ENCODE measurements around the gene SURF2. TPM values are rescaled to one million over a fixed set of nuclear protein-coding genes. Genes with fewer than 3 reads are reported as not detected.

Gene SURF2
- total and polyA plus RNA-seq, 9 of the 15 experiments (the other 6 are each of a cell fraction or from before 2014, with no cell fraction given) = 5.5 to 82.5 (median 21.3) TPM

DNA sequence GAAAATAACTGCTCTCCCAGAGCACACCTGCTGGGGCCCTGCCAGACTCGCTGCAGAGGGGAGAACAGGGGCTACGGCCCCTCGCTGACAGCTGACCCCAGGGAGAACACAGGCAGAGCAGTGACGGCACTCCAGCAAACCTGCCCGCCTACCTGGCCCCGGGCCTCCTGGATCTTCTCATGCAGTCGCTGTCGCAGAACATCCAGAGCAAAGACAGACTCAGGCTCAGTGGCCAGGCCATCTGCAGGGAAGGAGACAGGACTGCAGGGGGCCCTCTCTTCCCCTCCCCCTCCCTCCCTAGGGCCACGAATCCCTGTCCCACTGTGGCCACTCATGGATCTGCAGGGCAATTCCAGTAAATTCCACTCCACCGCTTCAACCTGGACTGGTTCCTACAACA, 22.8 kb upstream of the SURF2 start:
- in situ Hi-C loops (cut with MboI) = loop anchor here (5.0 kb wide), 1 partner anchor 146 kb away; no protein-coding TSS in a partner anchor
- no TSS peak for BruUV-seq (replicated peaks)
- Histone ChIP-seq H4K20me1 (replicated peaks; ENCODE audit: control insufficient read depth, insufficient read depth, low read length) (peaks cover 4% of the 10 kb centered on the region; the same call in 1 of the 2 replicates), H3K36me3 (ENCODE audit: control insufficient read depth, insufficient read depth, low read length) (peaks cover 56% of the 10 kb centered on the region), H3K9me3 (replicated peaks; ENCODE audit: control insufficient read depth, insufficient read depth, low read depth, low read length) (no peaks in the 10 kb centered on the region), H3K4me1 (replicated peaks in 1 of 2; ENCODE audit: control insufficient read depth in 2 of 2, insufficient read depth in 2 of 2, low read length in 2 of 2) (peaks cover 6 to 42% of the 10 kb centered on the region in 2 experiments; a peak in 4 of 5 replicates), H3K4me3 (no peak overlapping the region), H3K9ac (ENCODE audit: insufficient read depth in 1 of 2, low read depth in 2 of 2, low read length in 2 of 2) (peak overlapping the region in 1 of 2 experiments; percentile 33; a peak in 1 of 4 replicates), H3K4me2 (ENCODE audit: insufficient read depth, low read length) (no peak overlapping the region), H3K27ac (ENCODE audit: extremely low read depth, low read depth, low read length) (no peak overlapping the region), H2AFZ (ENCODE audit: low read depth, low read length) (no peak overlapping the region), H3K27me3 (ENCODE audit: control insufficient read depth in 2 of 2, insufficient read depth in 2 of 2, low read length in 2 of 2) (no peaks in the 10 kb centered on the region; a peak in 1 of 5 replicates), H3K79me2 (ENCODE audit: control insufficient read depth, insufficient read depth, low read length) (peaks cover 39% of the 10 kb centered on the region), H3K9me1 (ENCODE audit: control insufficient read depth, insufficient read depth, low read length) (no peaks in the 10 kb centered on the region)
- WGBS (ENCODE audit: insufficient coverage, low coverage, missing lambda C conversion rate) = 97% methylated on average over 8 of the region's 10 CpGs
- FAIRE-seq (no peak), ATAC-seq (no peak), DNase-seq (ENCODE audit: extremely low read depth in 1 of 4, low spot score in 3 of 4) (peak in 2 of 4 experiments; percentile 49 to 57)
- ChIA-PET POLR2A (interaction anchor here (0.7 to 2.3 kb wide), 4 partner anchors 11 to 147 kb away, joined by 3 to 9 read pairs (median 3); partner anchors contain the start of genes MED22 and RPL7A), CTCF (ENCODE audit: low intra/inter-chr PET ratio) (interaction anchor here (0.6 kb wide), 1 partner anchor 149 kb away, joined by 3 read pairs; no protein-coding TSS in a partner anchor)
- intact Hi-C loops (cut with micrococcal nuclease) = no loop called here
- TF ChIP-seq HDAC1 (IDR thresholded peaks at IDR 0.05) = no peak
- no peak for TF ChIP-seq ELF2 (CRISPR knock-in tag; IDR thresholded peaks at IDR 0.05)
- TF ChIP-seq, protein P1, sequence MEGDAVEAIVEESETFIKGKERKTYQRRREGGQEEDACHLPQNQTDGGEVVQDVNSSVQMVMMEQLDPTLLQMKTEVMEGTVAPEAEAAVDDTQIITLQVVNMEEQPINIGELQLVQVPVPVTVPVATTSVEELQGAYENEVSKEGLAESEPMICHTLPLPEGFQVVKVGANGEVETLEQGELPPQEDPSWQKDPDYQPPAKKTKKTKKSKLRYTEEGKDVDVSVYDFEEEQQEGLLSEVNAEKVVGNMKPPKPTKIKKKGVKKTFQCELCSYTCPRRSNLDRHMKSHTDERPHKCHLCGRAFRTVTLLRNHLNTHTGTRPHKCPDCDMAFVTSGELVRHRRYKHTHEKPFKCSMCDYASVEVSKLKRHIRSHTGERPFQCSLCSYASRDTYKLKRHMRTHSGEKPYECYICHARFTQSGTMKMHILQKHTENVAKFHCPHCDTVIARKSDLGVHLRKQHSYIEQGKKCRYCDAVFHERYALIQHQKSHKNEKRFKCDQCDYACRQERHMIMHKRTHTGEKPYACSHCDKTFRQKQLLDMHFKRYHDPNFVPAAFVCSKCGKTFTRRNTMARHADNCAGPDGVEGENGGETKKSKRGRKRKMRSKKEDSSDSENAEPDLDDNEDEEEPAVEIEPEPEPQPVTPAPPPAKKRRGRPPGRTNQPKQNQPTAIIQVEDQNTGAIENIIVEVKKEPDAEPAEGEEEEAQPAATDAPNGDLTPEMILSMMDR (IDR thresholded peaks at IDR 0.05 in 2 of 3, conservative IDR thresholded peaks at IDR 0.05 in 1 of 3; ENCODE audit: insufficient read depth in 2 of 3, low read depth in 1 of 3, low read length in 3 of 3) = peak; percentile 25 to 67 (median 31); a peak in 4 of 6 replicates
- no peak for TF ChIP-seq ZNF717 (CRISPR knock-in tag; IDR thresholded peaks at IDR 0.05)
- TF ChIP-seq KDM5B (IDR thresholded peaks at IDR 0.05; ENCODE audit: insufficient replicate concordance, low read depth, low read length) = no peak
- no peak for TF ChIP-seq PHF20 (IDR thresholded peaks at IDR 0.05; ENCODE audit: partially characterized antibody)
- no peak for TF ChIP-seq BACH1 (tag; IDR thresholded peaks at IDR 0.05)
- no peak for TF ChIP-seq GABPB2 (CRISPR knock-in tag; conservative IDR thresholded peaks at IDR 0.05)
- no peak for TF ChIP-seq CBFB (CRISPR knock-in tag; IDR thresholded peaks at IDR 0.05)
- TF ChIP-seq RBFOX2 (IDR thresholded peaks at IDR 0.05; ENCODE audit: low read depth, low read length) = peak; percentile 60
- no peak for TF ChIP-seq NCOA1 (IDR thresholded peaks at IDR 0.05; ENCODE audit: low read depth)
- no peak for TF ChIP-seq KHSRP (IDR thresholded peaks at IDR 0.05)
- TF ChIP-seq RB1 (IDR thresholded peaks at IDR 0.05; ENCODE audit: low read depth) = no peak
- no peak for TF ChIP-seq COPS2 (conservative IDR thresholded peaks at IDR 0.05)
- TF ChIP-seq, protein P2, sequence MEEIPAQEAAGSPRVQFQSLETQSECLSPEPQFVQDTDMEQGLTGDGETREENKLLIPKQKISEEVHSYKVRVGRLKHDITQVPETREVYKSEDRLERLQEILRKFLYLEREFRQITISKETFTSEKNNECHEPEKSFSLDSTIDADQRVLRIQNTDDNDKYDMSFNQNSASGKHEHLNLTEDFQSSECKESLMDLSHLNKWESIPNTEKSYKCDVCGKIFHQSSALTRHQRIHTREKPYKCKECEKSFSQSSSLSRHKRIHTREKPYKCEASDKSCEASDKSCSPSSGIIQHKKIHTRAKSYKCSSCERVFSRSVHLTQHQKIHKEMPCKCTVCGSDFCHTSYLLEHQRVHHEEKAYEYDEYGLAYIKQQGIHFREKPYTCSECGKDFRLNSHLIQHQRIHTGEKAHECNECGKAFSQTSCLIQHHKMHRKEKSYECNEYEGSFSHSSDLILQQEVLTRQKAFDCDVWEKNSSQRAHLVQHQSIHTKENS (CRISPR knock-in tag; IDR thresholded peaks at IDR 0.05) = no peak
- peak in 1 of 2 experiments; percentile 45; a peak in 1 of 4 replicates for TF ChIP-seq KDM1A (IDR thresholded peaks at IDR 0.05)
- TF ChIP-seq POLR2G (IDR thresholded peaks at IDR 0.05; ENCODE audit: low read depth, low read length) = peak; percentile 43
